IPS-20b (cell line): ENCODE measurements around the gene NTHL1.

ENCODE experiments used
- H3K27ac ChIP-seq: one replicate; pipeline ENCODE4 v1.5.1; 2013; ENCODE audit warnings: low read length
- H3K27me3 ChIP-seq: 2 replicates; pipeline ENCODE4 v1.6.1; 2013; ENCODE audit warnings: mild to moderate bottlenecking, low read length, inconsistent platforms; ENCODE audit not compliant: insufficient read depth
- H3K36me3 ChIP-seq: 2 replicates; pipeline ENCODE4 v1.6.1; 2013; ENCODE audit warnings: low read depth, mild to moderate bottlenecking, inconsistent platforms, low read length, moderate library complexity; ENCODE audit not compliant: insufficient read depth
- H3K4me1 ChIP-seq: 2 replicates; pipeline ENCODE4 v1.6.1; 2013; ENCODE audit warnings: mild to moderate bottlenecking, control low read depth, inconsistent platforms, low read length, moderate library complexity; ENCODE audit not compliant: insufficient read depth
- H3K4me3 ChIP-seq: 2 replicates; pipeline ENCODE4 v1.5.1; 2013; ENCODE audit warnings: mild to moderate bottlenecking, low read length, inconsistent platforms
- H3K9ac ChIP-seq: 2 replicates; pipeline ENCODE4 v1.6.1; 2013; ENCODE audit warnings: low read depth, mild to moderate bottlenecking, inconsistent platforms, low read length, moderate library complexity
- H3K9me3 ChIP-seq: 2 replicates; pipeline ENCODE4 v1.6.1; 2013; ENCODE audit warnings: mild to moderate bottlenecking, low read depth, low read length, inconsistent platforms; ENCODE audit not compliant: insufficient read depth

The NTHL1 gene

DNA sequence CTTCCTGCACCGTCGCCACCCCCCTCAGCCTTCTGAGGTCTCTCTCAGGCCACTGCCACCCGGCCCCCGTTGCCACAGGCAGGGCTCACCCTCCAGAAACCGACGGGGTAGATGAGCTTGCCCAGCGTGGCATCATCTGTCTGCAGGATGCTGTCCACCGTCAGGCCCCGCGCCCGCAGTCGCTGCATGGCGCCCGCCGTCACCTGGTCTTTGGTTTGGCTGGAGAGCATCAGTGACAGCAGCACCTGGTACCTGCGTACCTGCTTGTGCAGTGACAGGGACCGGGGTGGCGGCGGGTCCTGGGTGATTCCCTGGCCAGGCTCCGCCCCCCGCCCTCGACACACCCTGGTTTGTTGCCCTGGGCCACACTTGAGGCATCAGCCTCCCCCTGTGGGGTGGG, 3.1 kb downstream of the NTHL1 start:
- Histone ChIP-seq H3K27ac (no peak overlapping the region), H3K4me1 (peaks cover 4% of the 10 kb centered on the region; the same call in 1 of the 2 replicates), H3K9ac (no peak overlapping the region), H3K36me3 (peaks cover 7% of the 10 kb centered on the region; the same call in 1 of the 2 replicates), H3K27me3 (no peaks in the 10 kb centered on the region), H3K4me3 (no peak overlapping the region), H3K9me3 (no peaks in the 10 kb centered on the region)

DNA sequence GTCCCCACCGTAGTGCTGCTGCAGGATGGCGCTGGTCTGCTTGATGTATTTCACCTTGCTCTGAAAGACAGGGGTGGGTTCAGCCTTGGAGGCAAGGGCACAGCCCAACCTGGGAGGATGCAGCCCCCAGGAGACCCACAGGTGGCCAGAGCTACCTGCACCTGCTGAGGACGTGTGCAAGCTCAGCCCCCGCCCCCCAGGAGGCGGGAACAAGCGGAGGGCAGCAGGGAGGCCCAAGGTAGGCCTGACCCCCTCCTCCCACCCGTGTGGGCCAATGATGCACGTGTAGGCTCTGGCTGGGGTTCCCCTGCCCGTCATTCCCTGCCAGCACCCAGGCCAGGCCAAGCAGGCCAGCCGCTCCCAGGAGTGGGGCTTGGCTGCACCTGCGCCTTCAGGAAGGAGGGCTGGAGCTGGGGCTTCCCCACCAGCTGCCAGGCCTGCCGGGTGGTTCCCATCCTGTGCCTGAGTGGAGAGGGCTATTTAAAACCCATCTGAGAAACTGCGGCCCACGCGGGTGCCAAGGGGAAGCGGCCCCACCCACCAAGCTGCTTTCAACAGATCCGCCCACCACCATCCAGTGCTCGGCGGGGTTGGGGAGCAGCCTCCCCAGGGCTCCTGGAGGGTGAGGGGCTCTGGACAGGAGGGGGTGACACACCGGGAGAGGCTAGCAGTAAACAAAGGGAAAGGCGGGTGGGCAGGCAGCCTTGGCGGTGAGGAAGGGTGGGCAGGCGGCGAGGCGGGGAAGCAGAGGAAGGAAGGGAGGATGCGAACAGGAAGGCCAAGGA, 3.8 kb downstream of the NTHL1 start:
- Histone ChIP-seq H3K4me1 (peaks cover 4% of the 10 kb centered on the region; the same call in 1 of the 2 replicates), H3K27ac (no peak overlapping the region), H3K4me3 (no peak overlapping the region), H3K9me3 (no peaks in the 10 kb centered on the region), H3K36me3 (peaks cover 7% of the 10 kb centered on the region; the same call in 1 of the 2 replicates), H3K27me3 (no peaks in the 10 kb centered on the region), H3K9ac (no peak overlapping the region)

DNA sequence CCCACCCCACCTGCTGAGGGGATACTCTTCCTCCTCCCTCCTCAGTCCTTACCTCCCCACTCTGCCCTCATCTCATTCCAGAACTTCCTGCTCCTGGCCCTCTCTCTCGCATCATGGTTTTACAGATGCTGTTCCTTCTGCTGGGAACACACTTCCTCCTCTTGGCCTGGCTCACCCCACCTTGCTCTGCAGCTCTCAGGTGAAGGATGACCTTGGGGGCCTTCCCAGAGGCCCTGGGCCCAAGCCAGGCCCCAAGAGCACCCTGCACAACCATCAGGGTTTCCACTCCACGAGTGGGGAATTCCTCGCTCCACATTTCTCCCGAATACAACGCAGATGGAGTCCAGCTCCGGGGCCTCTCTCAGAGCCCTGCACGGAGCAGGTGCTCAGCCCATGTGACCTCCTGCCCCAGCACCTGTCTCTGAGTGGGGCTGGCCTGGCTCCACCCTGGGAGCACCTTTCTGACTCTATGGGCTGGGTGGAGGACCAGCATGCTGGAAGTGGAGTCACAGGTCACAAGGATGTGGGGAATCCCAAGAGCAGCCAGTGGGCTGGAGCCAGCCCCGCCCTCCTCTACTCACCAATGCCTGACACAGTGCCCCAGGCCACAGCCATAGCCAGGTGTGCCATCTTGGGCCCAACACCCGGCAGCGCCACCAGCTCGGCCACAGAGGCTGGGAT, 4.5 kb downstream of the NTHL1 start:
- Histone ChIP-seq H3K9me3 (no peaks in the 10 kb centered on the region), H3K27me3 (no peaks in the 10 kb centered on the region), H3K27ac (no peak overlapping the region), H3K9ac (no peak overlapping the region), H3K4me3 (no peak overlapping the region), H3K4me1 (no peaks in the 10 kb centered on the region), H3K36me3 (peaks cover 7% of the 10 kb centered on the region; the same call in 1 of the 2 replicates)

DNA sequence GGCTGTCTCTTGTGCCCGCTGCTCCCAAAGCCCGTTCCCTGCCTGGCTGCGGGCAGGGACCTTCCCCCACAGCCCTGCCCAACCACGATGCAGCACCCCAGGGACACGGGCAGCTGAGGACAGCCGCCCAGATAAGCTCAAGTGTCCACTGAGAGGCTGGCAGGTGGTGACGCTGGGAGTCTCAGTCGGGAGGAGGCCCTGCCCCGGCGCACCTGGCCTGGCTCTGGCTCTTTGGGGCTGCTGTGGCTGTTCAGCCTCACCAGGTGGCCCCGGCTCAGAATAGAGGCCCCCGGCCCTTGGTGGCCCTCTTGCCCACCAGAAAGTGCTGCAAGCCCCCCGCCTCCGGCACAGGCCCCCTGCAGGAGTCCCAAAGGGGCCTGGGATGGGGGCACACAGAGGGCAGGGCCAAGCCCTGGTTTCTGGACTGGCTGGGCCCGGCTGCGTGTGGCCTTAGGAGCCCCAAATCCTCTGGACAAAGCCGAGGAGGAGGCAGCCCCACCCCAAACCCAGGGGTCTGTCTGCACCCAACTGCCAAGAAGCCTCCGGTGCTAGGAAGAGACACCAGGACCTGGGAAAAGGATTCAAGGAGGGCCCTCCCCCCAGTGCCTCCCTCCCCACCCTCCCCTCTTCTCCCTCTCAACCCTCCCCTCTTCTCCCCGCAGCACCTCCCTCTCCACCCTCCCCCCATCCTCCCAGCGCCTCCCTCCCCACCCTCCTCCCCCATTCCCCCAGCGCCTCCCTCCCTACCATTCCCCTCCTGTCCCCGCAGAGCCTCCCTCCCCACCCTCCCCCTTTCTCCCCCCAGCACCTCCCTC, 5.3 kb downstream of the NTHL1 start:
- Histone ChIP-seq H3K4me3 (no peak overlapping the region), H3K4me1 (no peaks in the 10 kb centered on the region), H3K9ac (no peak overlapping the region), H3K27me3 (no peaks in the 10 kb centered on the region), H3K27ac (no peak overlapping the region), H3K36me3 (peaks cover 7% of the 10 kb centered on the region; the same call in 1 of the 2 replicates), H3K9me3 (no peaks in the 10 kb centered on the region)

DNA sequence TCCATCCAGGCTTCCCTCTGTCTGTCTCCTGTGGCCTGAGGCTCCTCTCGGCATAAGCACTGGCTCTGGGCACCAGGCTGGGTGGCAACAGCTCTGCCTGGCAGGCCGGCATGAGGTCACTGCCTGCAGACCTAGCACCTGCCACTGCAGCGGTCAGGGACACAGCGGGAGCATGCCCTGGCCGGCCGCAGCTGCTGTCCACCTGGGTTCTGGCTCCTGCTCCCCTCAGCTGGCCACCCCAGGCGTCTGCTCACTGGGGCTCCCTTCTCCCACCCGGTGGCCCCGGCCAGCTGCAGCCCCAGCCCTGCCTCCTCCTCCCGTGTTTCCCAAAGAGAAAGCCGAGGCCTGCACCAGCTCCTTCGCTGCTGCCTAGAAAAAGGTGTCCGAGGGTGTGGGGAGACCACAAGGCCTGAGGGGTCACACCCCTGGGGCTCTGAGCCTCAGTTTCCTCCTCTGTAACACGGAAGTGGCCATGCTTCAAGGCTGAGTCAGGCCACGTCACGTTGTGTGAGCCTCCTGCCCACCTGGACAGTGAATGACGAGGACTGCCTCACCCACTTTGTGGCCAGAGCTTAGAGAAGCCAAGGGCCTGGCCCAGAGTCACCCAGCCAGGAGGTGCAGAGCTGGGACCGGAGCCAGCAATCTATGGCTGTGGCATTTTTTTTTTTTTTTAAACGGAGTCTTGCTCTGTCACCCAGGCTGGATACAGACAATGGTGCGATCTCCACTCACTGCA, 6.7 kb downstream of the NTHL1 start:
- H3K27ac ChIP-seq: no peak overlapping the region

DNA sequence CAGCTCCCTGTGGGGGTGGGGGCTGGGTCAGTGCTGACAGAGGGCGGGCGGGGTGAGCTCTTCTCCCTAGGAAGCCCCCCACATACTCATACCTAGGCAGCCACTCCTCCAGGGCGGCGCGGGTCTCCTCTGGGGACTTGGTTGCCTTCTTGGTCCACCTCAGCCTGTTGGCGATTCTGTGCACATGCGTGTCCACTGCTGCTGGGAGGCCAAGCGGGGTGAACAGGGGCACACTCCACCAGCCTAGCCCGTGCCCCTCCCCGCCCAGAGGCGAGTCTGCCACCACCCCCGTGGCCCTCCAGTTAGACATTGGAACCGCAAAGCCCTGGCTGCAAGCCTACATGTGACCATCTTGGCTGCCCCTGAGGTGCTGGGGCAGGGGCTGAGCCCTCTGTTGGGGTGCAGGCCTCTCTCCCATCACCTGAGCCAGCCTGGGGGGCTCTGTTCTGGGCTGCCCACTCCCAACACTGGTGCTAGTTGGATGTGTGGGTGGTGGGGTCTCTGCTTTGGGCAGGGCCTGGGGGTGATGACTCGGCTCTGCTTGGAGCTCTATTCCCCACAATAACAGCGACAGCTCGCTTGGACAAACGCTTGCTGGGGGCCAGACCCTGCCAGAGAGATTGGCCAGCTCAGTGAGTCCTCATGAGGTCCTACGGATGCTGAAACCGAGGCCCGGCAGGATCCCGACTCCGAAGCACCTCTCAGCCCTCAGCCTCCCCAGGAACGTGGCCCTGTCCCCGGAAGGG, 7.4 kb downstream of the NTHL1 start:
- no peak overlapping the region for H3K27ac ChIP-seq

More for the DNA sequence above, 6.7 kb downstream of the NTHL1 start:
- Histone ChIP-seq H3K9me3 (no peaks in the 10 kb centered on the region), H3K4me3 (no peak overlapping the region), H3K9ac (no peak overlapping the region), H3K27me3 (no peaks in the 10 kb centered on the region), H3K4me1 (no peaks in the 10 kb centered on the region), H3K36me3 (peaks cover 7% of the 10 kb centered on the region; the same call in 1 of the 2 replicates)

DNA sequence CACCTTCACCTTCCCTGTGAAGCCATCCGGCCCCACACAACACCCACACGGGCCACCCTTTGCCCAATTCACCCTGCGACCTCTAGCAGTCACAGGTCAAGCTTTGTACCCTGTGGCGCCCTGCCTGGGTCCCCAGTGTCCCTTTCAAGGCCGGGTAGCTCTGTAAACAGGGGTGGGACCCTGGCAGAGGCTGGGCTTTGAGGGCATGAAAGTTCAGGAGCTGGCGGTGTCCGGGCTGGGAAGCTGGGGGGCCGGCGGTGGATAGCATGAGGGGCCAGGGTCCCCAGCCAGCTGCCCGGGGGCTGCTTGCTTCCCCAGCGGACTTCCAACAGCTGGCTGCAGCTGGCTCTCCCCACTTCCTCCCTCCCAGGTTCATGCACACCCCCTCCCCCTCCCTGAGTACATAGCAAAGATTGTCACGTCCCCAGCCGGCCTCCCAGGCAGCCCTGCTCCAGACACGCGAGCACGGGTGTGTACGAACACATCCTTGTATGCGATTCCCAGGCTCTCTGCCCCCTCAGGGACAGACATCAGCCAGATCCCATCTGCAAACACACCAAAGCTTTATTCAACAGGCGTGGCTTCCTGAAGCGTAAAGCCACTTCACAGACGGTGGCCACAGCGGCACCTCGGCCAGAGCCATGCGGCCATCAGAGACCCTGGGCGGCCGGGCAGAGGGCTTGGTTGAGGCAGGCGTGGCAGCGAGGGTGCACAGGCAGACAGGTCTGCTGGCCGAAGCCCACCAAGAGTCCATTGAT, 8.2 kb downstream of the NTHL1 start:
- Histone ChIP-seq H3K27ac (no peak overlapping the region), H3K4me3 (no peak overlapping the region), H3K9me3 (no peaks in the 10 kb centered on the region), H3K36me3 (peaks cover 7% of the 10 kb centered on the region; the same call in 1 of the 2 replicates), H3K4me1 (no peaks in the 10 kb centered on the region), H3K27me3 (no peaks in the 10 kb centered on the region), H3K9ac (no peak overlapping the region)

More for the DNA sequence above, 7.4 kb downstream of the NTHL1 start:
- Histone ChIP-seq H3K9me3 (no peaks in the 10 kb centered on the region), H3K36me3 (peaks cover 7% of the 10 kb centered on the region; the same call in 1 of the 2 replicates), H3K27me3 (no peaks in the 10 kb centered on the region), H3K4me1 (no peaks in the 10 kb centered on the region), H3K9ac (no peak overlapping the region), H3K4me3 (no peak overlapping the region)

DNA sequence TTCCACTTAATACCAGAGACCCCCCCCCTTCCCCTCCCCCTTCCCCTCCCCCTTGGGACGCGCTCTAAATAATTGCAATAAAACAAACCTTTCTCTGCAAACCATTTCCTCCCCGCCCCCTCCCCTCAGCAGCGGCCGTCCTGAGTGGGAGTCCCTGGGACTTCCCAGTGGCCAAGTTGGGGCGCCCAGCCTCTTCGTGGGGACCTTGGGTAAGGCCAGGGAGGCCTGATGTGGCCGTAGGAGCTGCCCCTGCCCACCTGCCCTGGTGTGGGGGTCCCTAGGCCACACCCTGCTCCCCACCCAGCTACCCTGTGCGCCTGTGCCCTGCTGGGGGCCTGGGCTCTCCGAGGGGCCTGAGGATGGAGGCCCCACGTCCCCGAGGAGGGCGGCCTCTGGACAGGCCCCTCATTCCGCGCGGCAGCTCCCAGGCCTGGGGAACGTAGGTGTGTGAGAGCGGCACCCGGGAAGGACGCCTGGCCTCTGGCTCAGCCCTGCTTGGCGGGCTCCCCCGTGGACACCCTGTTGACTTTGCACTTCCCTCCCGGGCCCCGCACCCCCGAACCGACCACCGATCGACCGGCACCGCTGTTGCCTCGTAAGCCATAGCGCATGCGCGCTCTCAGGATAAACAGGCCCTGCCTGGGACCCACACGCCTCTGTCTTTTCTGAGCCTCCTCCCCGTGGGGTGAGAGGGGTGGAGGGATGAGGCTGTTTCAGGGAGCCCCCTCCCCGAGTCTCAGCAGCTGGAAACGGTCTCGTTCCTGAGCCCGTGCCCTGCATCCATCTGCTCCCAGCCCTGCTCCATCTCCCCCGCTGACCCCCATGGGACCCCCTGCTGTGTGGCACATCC, 9.0 kb downstream of the NTHL1 start:
- no peaks in the 10 kb centered on the region for H3K4me1 ChIP-seq
- H3K27ac ChIP-seq: no peak overlapping the region
- H3K27me3 ChIP-seq: no peaks in the 10 kb centered on the region
- H3K36me3 ChIP-seq: peaks cover 4% of the 10 kb centered on the region; the same call in 1 of the 2 replicates
- no peak overlapping the region for H3K9ac ChIP-seq
- no peak overlapping the region for H3K4me3 ChIP-seq
- no peaks in the 10 kb centered on the region for H3K9me3 ChIP-seq

DNA sequence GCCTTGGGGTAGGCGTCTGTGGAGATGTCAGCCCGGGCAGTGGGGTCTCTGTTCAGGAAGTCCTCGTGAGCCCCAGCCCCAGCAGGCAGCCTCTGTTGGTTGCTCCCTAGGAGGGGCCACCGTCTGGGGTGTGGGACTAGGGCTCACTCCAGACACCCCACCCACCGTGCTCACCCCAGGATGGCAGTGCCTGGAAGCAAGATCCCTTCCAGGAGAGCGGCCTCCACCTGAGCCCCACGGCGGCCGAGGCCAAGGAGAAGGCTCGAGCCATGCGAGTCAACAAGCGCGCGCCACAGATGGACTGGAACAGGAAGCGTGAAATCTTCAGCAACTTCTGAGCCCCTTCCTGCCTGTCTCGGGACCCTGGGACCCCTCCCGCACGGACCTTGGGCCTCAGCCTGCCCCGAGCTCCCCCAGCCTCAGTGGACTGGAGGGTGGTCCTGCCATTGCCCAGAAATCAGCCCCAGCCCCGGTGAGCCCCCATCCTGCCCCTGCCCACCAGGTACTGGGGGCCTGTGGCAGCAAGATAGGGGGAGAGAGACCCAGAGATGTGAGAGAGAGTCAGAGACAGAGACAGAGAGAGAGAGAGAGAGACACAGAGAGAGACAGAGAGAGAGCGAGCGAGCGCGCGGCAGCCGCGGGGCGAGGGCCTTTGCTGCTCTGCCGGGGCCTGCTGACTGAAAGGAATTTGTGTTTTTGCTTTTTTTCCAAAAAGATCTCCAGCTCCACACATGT, 9.8 kb downstream of the NTHL1 start:
- no peak overlapping the region for H3K9ac ChIP-seq
- no peaks in the 10 kb centered on the region for H3K9me3 ChIP-seq
- no peaks in the 10 kb centered on the region for H3K27me3 ChIP-seq
- H3K4me3 ChIP-seq: no peak overlapping the region
- no peaks in the 10 kb centered on the region for H3K36me3 ChIP-seq
- no peak overlapping the region for H3K27ac ChIP-seq
- no peaks in the 10 kb centered on the region for H3K4me1 ChIP-seq
